ENCODE measurements around the gene ATP1A4. TPM values are rescaled to one million over a fixed set of nuclear protein-coding genes. Genes with fewer than 3 reads are reported as not detected.

ATP1A4 gene
- total and polyA plus RNA-seq, 2 of the 13 experiments (the other 11 are each of a cell fraction or from before 2014, with no cell fraction given) = not detected

- ChIA-PET POLR2A (no interaction called here), CTCF (ENCODE audit: low intra/inter-chr PET ratio, low total read pairs) (interaction anchor here (0.7 kb wide), 1 partner anchor 18 kb away, joined by 3 read pairs; no protein-coding TSS in a partner anchor)
- Histone ChIP-seq H3K9ac (ENCODE audit: insufficient read depth, low read depth, low read length) (no peak overlapping the region), H3K27me3 (ENCODE audit: control insufficient read depth in 1 of 2, insufficient read depth in 2 of 2, low read length in 2 of 2) (peaks cover 4 to 18% of the 10 kb centered on the region in 2 experiments; a peak in 4 of 5 replicates), H3K4me2 (ENCODE audit: low read depth, low read length) (no peak overlapping the region), H2AFZ (ENCODE audit: low read length) (no peak overlapping the region), H3K79me2 (ENCODE audit: insufficient read depth, low read length) (no peaks in the 10 kb centered on the region), H3K36me3 (replicated peaks in 1 of 2; ENCODE audit: control insufficient read depth in 1 of 2, insufficient read depth in 2 of 2, low read length in 2 of 2) (no peaks in the 10 kb centered on the region), H3K9me3 (ENCODE audit: low read length) (no peaks in the 10 kb centered on the region), H3K4me3 (replicated peaks in 1 of 3; ENCODE audit: insufficient read depth in 1 of 3, low read depth in 2 of 3, low read length in 3 of 3) (no peak overlapping the region), H4K20me1 (ENCODE audit: insufficient read depth, low read length) (no peaks in the 10 kb centered on the region), H3K4me1 (ENCODE audit: insufficient read depth, low read length) (peaks cover 15% of the 10 kb centered on the region; the same call in 1 of the 2 replicates), H3K27ac (ENCODE audit: extremely low read length, insufficient read depth, low read length) (no peak overlapping the region)
- 44% methylated on average over 2 of the region's 2 CpGs for WGBS (ENCODE audit: low lambda C conversion rate)
- TF ChIP-seq ARID5B (CRISPR knock-in tag; IDR thresholded peaks at IDR 0.05) (no peak), ZNF567 (CRISPR knock-in tag; IDR thresholded peaks at IDR 0.05; ENCODE audit: borderline replicate concordance) (no peak), DNMT1 (CRISPR knock-in tag; IDR thresholded peaks at IDR 0.05) (no peak), ETV6 (CRISPR knock-in tag; conservative IDR thresholded peaks at IDR 0.05) (no peak), IKZF1 (IDR thresholded peaks at IDR 0.05) (no peak), MAFF (IDR thresholded peaks at IDR 0.05; ENCODE audit: low read depth, low read length) (no peak), NFE2L2 (IDR thresholded peaks at IDR 0.05; ENCODE audit: low read length) (no peak), RBM22 (optimal IDR thresholded peaks at IDR 0.05; ENCODE audit: low read length) (no peak), PHF20 (CRISPR knock-in tag; IDR thresholded peaks at IDR 0.05) (no peak), NR2F2 (IDR thresholded peaks at IDR 0.05; ENCODE audit: borderline replicate concordance, low read depth) (no peak), SMAD9 (CRISPR knock-in tag; IDR thresholded peaks at IDR 0.05) (no peak), BATF2 (CRISPR knock-in tag; IDR thresholded peaks at IDR 0.05) (no peak), ZNF362 (CRISPR knock-in tag; IDR thresholded peaks at IDR 0.05; ENCODE audit: borderline replicate concordance) (no peak), ZNF12 (CRISPR knock-in tag; IDR thresholded peaks at IDR 0.05) (no peak)
- in situ Hi-C loops (cut with HindIII; ENCODE audit: extremely low pct_ligation_motif_present, low pct_unique_long_range_greater_than_20kb) = no loop called here
- BruUV-seq (replicated peaks) = no TSS peak
- no peak for DNase-seq (ENCODE audit: low spot score)
- no peak for ATAC-seq
- no peak for FAIRE-seq
- intact Hi-C loops (cut with micrococcal nuclease; ENCODE audit: unreplicated experiment) = no loop called here
Measured at GRCh38 chr1:160178731-160179130, 27.3 kb downstream of the ATP1A4 start.

Data from HepG2 (cell line).